Large intestine (tissue), 3 donors: ENCODE data around the gene GNAL. TPM values are rescaled to one million over a fixed set of nuclear protein-coding genes. Genes with fewer than 3 reads are reported as not detected.
A peak's percentile ranks its signal among the peaks of the same experiment; 100 is the strongest.

ENCODE experiments used
- DNase-seq, 2 donors: peaks; one replicate each; pipeline versions ENCODE4 v3.0.0 to v3.0.0-alpha.2; 2013
- H3K27ac ChIP-seq: one replicate; pipeline ENCODE4 v1.5.1; 2013; ENCODE audit warnings: low read length
- H3K27me3 ChIP-seq: 2 replicates; pipeline ENCODE4 v1.6.1; 2013; ENCODE audit warnings: low read length; ENCODE audit not compliant: control insufficient read depth, insufficient read depth
- H3K36me3 ChIP-seq: 2 replicates; pipeline ENCODE4 v1.6.1; 2013; ENCODE audit warnings: low read length; ENCODE audit not compliant: control insufficient read depth, insufficient read depth
- H3K4me1 ChIP-seq: one replicate; pipeline ENCODE4 v1.6.1; 2013; ENCODE audit warnings: low read length; ENCODE audit not compliant: control insufficient read depth, insufficient read depth
- H3K4me3 ChIP-seq: one replicate; pipeline ENCODE4 v1.5.1; 2013; ENCODE audit warnings: low read length
- H3K9me3 ChIP-seq: one replicate; pipeline ENCODE4 v1.6.1; 2013; ENCODE audit warnings: mild to moderate bottlenecking, low read depth, low read length, moderate library complexity; ENCODE audit not compliant: control insufficient read depth
- WGBS: methylation state at CpG from one replicate; pipeline ENCODE4 v1.1.5; 2013; ENCODE audit warnings: low lambda C conversion rate; ENCODE audit not compliant: insufficient coverage; 5-methylcytosine and 5-hydroxymethylcytosine counted together
- polyA plus RNA-seq: library from polyadenylated mRNA; unstranded; fragments of 120-200 nt; gene quantifications from one replicate; pipeline ENCODE4 v1.2.1, GENCODE V29; 2013

GNAL gene
- polyA plus RNA-seq, 1 donor = 4.4 TPM

DNA sequence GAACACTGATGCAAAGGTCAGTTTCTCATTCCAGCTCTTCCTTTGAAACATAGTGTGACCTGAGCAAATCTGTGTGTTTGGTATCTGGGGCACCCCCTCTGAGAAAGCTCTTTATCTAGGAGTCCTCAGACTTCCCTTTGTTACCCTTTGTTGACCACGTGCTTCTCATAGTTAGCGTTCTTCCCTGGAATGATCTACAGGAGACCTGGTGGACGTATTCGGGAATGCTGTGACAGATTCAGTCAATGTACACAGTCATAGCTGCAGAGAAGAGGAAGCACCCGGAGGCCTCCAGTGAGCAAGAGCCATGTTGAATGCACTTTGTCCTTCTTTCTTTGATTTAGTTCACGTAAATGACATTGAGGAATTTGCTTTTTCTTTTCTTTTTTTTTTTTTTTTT, 151.4 kb downstream of the GNAL start:
- H3K27me3 ChIP-seq = no peaks in the 10 kb centered on the region
- no peaks in the 10 kb centered on the region for H3K4me1 ChIP-seq
- H3K27ac ChIP-seq = peak overlapping the region; percentile 52
- H3K9me3 ChIP-seq = no peaks in the 10 kb centered on the region
- peak; percentile 42 to 71 for DNase-seq
- H3K4me3 ChIP-seq = no peak overlapping the region
- no peaks in the 10 kb centered on the region for H3K36me3 ChIP-seq
- WGBS = 30% methylated on average over 2 of the region's 6 CpGs

DNA sequence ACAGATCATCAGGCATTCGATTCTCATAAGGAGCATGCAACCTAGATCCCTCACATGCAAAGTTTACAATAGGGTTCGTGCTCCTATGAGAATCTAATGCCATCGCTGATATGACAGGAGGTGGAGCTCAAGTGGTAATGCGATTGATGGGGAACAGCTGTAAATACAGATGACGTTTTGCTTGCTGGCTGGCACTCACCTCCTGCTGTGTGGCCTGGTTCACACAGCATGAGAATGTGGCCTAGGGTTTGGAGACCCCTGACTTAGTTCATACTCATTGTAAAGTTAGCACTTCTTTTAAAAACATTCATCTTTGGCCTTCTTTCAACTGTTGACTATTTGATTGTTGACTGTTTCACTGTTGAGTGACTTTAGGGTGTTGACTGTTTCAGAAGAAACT, 153.5 kb downstream of the GNAL start:
- Histone ChIP-seq H3K27me3 (no peaks in the 10 kb centered on the region), H3K36me3 (no peaks in the 10 kb centered on the region), H3K27ac (no peak overlapping the region), H3K9me3 (no peaks in the 10 kb centered on the region), H3K4me3 (no peak overlapping the region), H3K4me1 (no peaks in the 10 kb centered on the region)
- no CpG with 5 or more reads among the region's 5 CpGs for WGBS
- no peak for DNase-seq

GRCh38 chr18:11844436-11844835, 155.4 kb downstream of the GNAL start:
- H3K4me1 ChIP-seq = no peaks in the 10 kb centered on the region
- 100% methylated on average over 3 of the region's 6 CpGs for WGBS
- H3K36me3 ChIP-seq = no peaks in the 10 kb centered on the region
- H3K4me3 ChIP-seq = no peak overlapping the region
- H3K27me3 ChIP-seq = no peaks in the 10 kb centered on the region
- no peaks in the 10 kb centered on the region for H3K9me3 ChIP-seq
- no peak overlapping the region for H3K27ac ChIP-seq
- DNase-seq = no peak

GRCh38 chr18:11845654-11846053, 156.6 kb downstream of the GNAL start:
- Histone ChIP-seq H3K27ac (no peak overlapping the region), H3K9me3 (no peaks in the 10 kb centered on the region), H3K36me3 (no peaks in the 10 kb centered on the region), H3K4me1 (peaks cover 4% of the 10 kb centered on the region), H3K27me3 (no peaks in the 10 kb centered on the region), H3K4me3 (no peak overlapping the region)
- 90% methylated on average over 2 of the region's 4 CpGs for WGBS
- no peak for DNase-seq

- no peak overlapping the region for H3K4me3 ChIP-seq
- no peaks in the 10 kb centered on the region for H3K36me3 ChIP-seq
- no peak overlapping the region for H3K27ac ChIP-seq
- H3K4me1 ChIP-seq = peaks cover 4% of the 10 kb centered on the region
- H3K9me3 ChIP-seq = no peaks in the 10 kb centered on the region
- no peaks in the 10 kb centered on the region for H3K27me3 ChIP-seq
- WGBS = no CpG with 5 or more reads among the region's 4 CpGs
- no peak for DNase-seq
These were observed 158.7 kb downstream of the GNAL start for GRCh38 chr18:11847811-11848210.

- Histone ChIP-seq H3K27ac (no peak overlapping the region), H3K4me1 (peaks cover 4% of the 10 kb centered on the region), H3K36me3 (no peaks in the 10 kb centered on the region), H3K9me3 (no peaks in the 10 kb centered on the region), H3K27me3 (no peaks in the 10 kb centered on the region), H3K4me3 (no peak overlapping the region)
- DNase-seq = no peak
- WGBS = no CpG with 5 or more reads among the region's 7 CpGs
These were observed 160.2 kb downstream of the GNAL start for GRCh38 chr18:11849279-11849678.

GRCh38 chr18:11849841-11850634, 161.0 kb downstream of the GNAL start:
- DNase-seq = peak; percentile 61 to 78
- H3K36me3 ChIP-seq = no peaks in the 10 kb centered on the region
- H3K27ac ChIP-seq = peak overlapping the region; percentile 51
- H3K27me3 ChIP-seq = no peaks in the 10 kb centered on the region
- H3K4me3 ChIP-seq = peak overlapping the region; percentile 89
- WGBS = no CpG with 5 or more reads among the region's 17 CpGs
- H3K9me3 ChIP-seq = no peaks in the 10 kb centered on the region
- H3K4me1 ChIP-seq = peaks cover 4% of the 10 kb centered on the region

DNA sequence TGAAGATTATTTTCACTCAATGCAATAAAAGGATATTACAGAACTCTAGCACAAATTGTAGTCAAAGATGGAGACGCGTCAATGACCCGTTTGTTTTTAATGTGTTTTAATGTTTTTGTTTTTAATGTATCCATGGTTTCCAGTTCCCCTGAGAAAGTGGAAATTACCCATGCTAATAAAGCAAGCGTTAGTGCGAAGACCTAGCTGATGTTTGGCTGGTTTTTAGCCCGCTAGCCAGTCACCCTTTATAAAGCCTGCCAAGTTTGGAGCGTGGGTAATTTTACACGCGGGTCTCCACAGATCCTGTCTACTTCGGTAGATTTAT, 161.7 kb downstream of the GNAL start:
- DNase-seq = no peak
- H3K4me1 ChIP-seq = peaks cover 4% of the 10 kb centered on the region
- H3K9me3 ChIP-seq = no peaks in the 10 kb centered on the region
- 7% methylated on average over 3 of the region's 10 CpGs for WGBS
- H3K4me3 ChIP-seq = peak overlapping the region; percentile 89
- H3K36me3 ChIP-seq = no peaks in the 10 kb centered on the region
- H3K27ac ChIP-seq = peak overlapping the region; percentile 95
- no peaks in the 10 kb centered on the region for H3K27me3 ChIP-seq

- no peaks in the 10 kb centered on the region for H3K27me3 ChIP-seq
- peak; percentile 97 to 98 for DNase-seq
- no peaks in the 10 kb centered on the region for H3K36me3 ChIP-seq
- WGBS = no CpG with 5 or more reads among the region's 53 CpGs
- H3K4me3 ChIP-seq = peak within 1 kb of the TSS; percentile 89
- H3K27ac ChIP-seq = peak within 1 kb of the TSS; percentile 95
- H3K9me3 ChIP-seq = no peaks in the 10 kb centered on the region
- H3K4me1 ChIP-seq = peaks cover 8% of the 10 kb centered on the region
These were observed 162.2 kb downstream of the GNAL start, which contains the start of gene CHMP1B for GRCh38 chr18:11851146-11851805. CHMP1B (plus strand) TSS chr18:11851413; CDS start chr18:11851512, 99 bp downstream.

- no peaks in the 10 kb centered on the region for H3K36me3 ChIP-seq
- H3K27ac ChIP-seq = peak overlapping the region; percentile 95
- H3K4me1 ChIP-seq = peaks cover 14% of the 10 kb centered on the region
- H3K9me3 ChIP-seq = no peaks in the 10 kb centered on the region
- peak; percentile 26 to 76 for DNase-seq
- H3K27me3 ChIP-seq = no peaks in the 10 kb centered on the region
- WGBS = no CpG with 5 or more reads among the region's 23 CpGs
- H3K4me3 ChIP-seq = peak overlapping the region; percentile 89
These were observed 162.8 kb downstream of the GNAL start for GRCh38 chr18:11851806-11852337.
